HCT116 (cell line): Measurements from ENCODE around the gene NAALAD2. TPM values are rescaled to one million over a fixed set of nuclear protein-coding genes. Genes with fewer than 3 reads are reported as not detected.

Source experiments
- ATAC-seq: fragments of 200-7000 bp; cut with Tn5 transposase; 2 replicates; pipeline ENCODE4 v1.9.1; 2020; ENCODE audit warnings: mild to moderate bottlenecking, moderate library complexity
- BruUV-seq: library from RNA; stranded (reverse); fragments of 400-500 nt; replicated peaks from 2 replicates; lab custom pipeline; 2021; lab: Mats Ljungman, UMichigan
- CTCF ChIA-PET: fragments of 300-600 bp; sonication (Branson Sonifier 250); formaldehyde crosslinking; loops from one replicate; lab custom pipeline; 2021; ENCODE audit warnings: antibody characterized with exemption; lab: Charles Lee
- POLR2A ChIA-PET: fragments of 300-600, 350-600 bp; sonication (Branson Sonifier 250); formaldehyde crosslinking; loops from one replicate; lab custom pipeline; 2021; ENCODE audit warnings: antibody characterized with exemption; lab: Charles Lee
- RAD21 ChIA-PET, 2 experiments: fragments of 300-600 bp; sonication (Branson Sonifier 250); formaldehyde crosslinking; loops; one replicate each; lab custom pipeline; 2023; ENCODE audit warnings: low total read pairs in 2 of 2; ENCODE audit not compliant: uncharacterized antibody in 2 of 2, unreplicated experiment in 2 of 2, low non-redundant PET in 1 of 2; lab: Charles Lee
- DNase-seq: peaks from one replicate; pipeline ENCODE4 v3.0.0-alpha.2; 2010; ENCODE audit warnings: low read depth, low spot score
- H2AFZ ChIP-seq: fragments of 200-600 bp; shearing (Covaris generic), sonication (generic); 2 replicates; pipeline ENCODE4 v1.6.1; 2017; ENCODE audit warnings: low read depth, mixed run types, mixed read lengths, antibody characterized with exemption, low read length; ENCODE audit not compliant: poor library complexity, severe bottlenecking
- H3K27ac ChIP-seq: 2 replicates; pipeline ENCODE4 v1.5.1; 2012; ENCODE audit warnings: low read depth, low read length
- H3K27me3 ChIP-seq: fragments of 200-600 bp; sonication (generic); 2 replicates; pipeline ENCODE4 v1.6.1; 2016; ENCODE audit warnings: mixed run types, low read length, mixed read lengths; ENCODE audit not compliant: insufficient read depth
- H3K36me3 ChIP-seq, 2 experiments: fragments of 200-500 bp in 1 of 2; fragments of 200-600 bp in 1 of 2; sonication (Bioruptor generic) in 1 of 2; sonication (generic) in 1 of 2; 2 replicates each; pipeline versions ENCODE4 v1.5.1 to v1.6.1; 2014 to 2016; ENCODE audit warnings: low read length in 2 of 2, inconsistent platforms in 1 of 2, mixed read lengths in 1 of 2, mixed run types in 1 of 2; ENCODE audit not compliant: insufficient read depth in 2 of 2, control insufficient read depth in 1 of 2
- H3K4me1 ChIP-seq, 2 experiments: fragments of 200-600 bp in 1 of 2; sonication (generic) in 1 of 2; 2 replicates each; pipeline versions ENCODE4 v1.5.1 to v1.6.1; 2012 to 2017; ENCODE audit warnings: low read length in 2 of 2, inconsistent platforms in 1 of 2, mild to moderate bottlenecking in 1 of 2, mixed read lengths in 1 of 2, mixed run types in 1 of 2, moderate library complexity in 1 of 2; ENCODE audit not compliant: insufficient read depth in 2 of 2, control insufficient read depth in 1 of 2
- H3K4me2 ChIP-seq: fragments of 200-600 bp; sonication (generic); 2 replicates; pipeline ENCODE4 v1.6.1; 2017; ENCODE audit warnings: mixed run types, low read length, mixed read lengths
- H3K4me3 ChIP-seq, 2 experiments: fragments of 200-600 bp in 1 of 2; sonication (generic) in 1 of 2; replicated peaks in 1 of 2; 2 replicates each; pipeline ENCODE4 v1.5.1; 2011 to 2016; ENCODE audit warnings: low read length in 2 of 2, control low read depth in 1 of 2, low read depth in 1 of 2, mild to moderate bottlenecking in 1 of 2, mixed read lengths in 1 of 2, mixed run types in 1 of 2
- H3K79me2 ChIP-seq: fragments of 200-600 bp; sonication (generic); 2 replicates; pipeline ENCODE4 v1.6.1; 2017; ENCODE audit warnings: mild to moderate bottlenecking, mixed run types, low read length, moderate library complexity, mixed read lengths; ENCODE audit not compliant: insufficient read depth
- H3K9ac ChIP-seq: fragments of 200-600 bp; sonication (generic); 2 replicates; pipeline ENCODE4 v1.6.1; 2016; ENCODE audit warnings: low read length, mixed read lengths
- H3K9me2 ChIP-seq: fragments of 200-600 bp; sonication (generic), shearing (Covaris generic); 2 replicates; pipeline ENCODE4 v1.6.1; 2017; ENCODE audit warnings: mixed run types, mild to moderate bottlenecking, moderate library complexity; ENCODE audit not compliant: insufficient read depth
- H3K9me3 ChIP-seq, 2 experiments: fragments of 200-500 bp in 1 of 2; fragments of 200-600 bp in 1 of 2; sonication (Bioruptor generic) in 1 of 2; sonication (generic) in 1 of 2; 2 replicates each; pipeline ENCODE4 v1.6.1; 2014 to 2017; ENCODE audit warnings: low read length in 2 of 2, mixed read lengths in 2 of 2, inconsistent platforms in 1 of 2, low read depth in 1 of 2, mild to moderate bottlenecking in 1 of 2, mixed run types in 1 of 2, moderate library complexity in 1 of 2; ENCODE audit not compliant: control insufficient read depth in 1 of 2, insufficient read depth in 1 of 2
- H4K20me1 ChIP-seq: fragments of 200-600 bp; sonication (generic), shearing (Covaris generic); 2 replicates; pipeline ENCODE4 v1.6.1; 2017; ENCODE audit warnings: mixed run types, mild to moderate bottlenecking, moderate library complexity; ENCODE audit not compliant: insufficient read depth
- CBX3 ChIP-seq: IDR thresholded peaks from 2 replicates; pipeline ENCODE4 v1.6.1; 2012; ENCODE audit warnings: low read depth
- CEBPB ChIP-seq: IDR thresholded peaks from 2 replicates; pipeline ENCODE4 v1.6.1; 2012; ENCODE audit warnings: low read depth
- EGR1 ChIP-seq: IDR thresholded peaks from 2 replicates; pipeline ENCODE4 v1.6.1; 2012; ENCODE audit warnings: low read depth
- ELF1 ChIP-seq: IDR thresholded peaks from 2 replicates; pipeline ENCODE4 v1.6.1; 2012; ENCODE audit warnings: low read depth, borderline replicate concordance
- EZH2phosphoT487 ChIP-seq: fragments of 200-600 bp; IDR thresholded peaks from 2 replicates; pipeline ENCODE4 v1.6.1; 2018; ENCODE audit warnings: antibody characterized with exemption, borderline replicate concordance
- FOSL1 ChIP-seq: IDR thresholded peaks from 2 replicates; pipeline ENCODE4 v1.6.1; 2012; ENCODE audit warnings: low read depth
- JUND ChIP-seq: IDR thresholded peaks from 2 replicates; pipeline ENCODE4 v1.6.1; 2012
- POLR2A ChIP-seq: IDR thresholded peaks from 2 replicates; pipeline ENCODE4 v1.7.0; 2011; ENCODE audit warnings: borderline replicate concordance; ENCODE audit not compliant: insufficient read depth, insufficient read length; ENCODE audit errors: extremely low read depth
- POLR2AphosphoS5 ChIP-seq: IDR thresholded peaks from 2 replicates; pipeline ENCODE4 v1.6.1; 2011; ENCODE audit warnings: mild to moderate bottlenecking, low read depth, low read length, moderate library complexity
- RAD21 ChIP-seq: IDR thresholded peaks from 2 replicates; pipeline ENCODE4 v1.6.1; 2012; ENCODE audit warnings: low read depth, mild to moderate bottlenecking
- SRF ChIP-seq: IDR thresholded peaks from 2 replicates; pipeline ENCODE4 v1.6.1; 2012; ENCODE audit warnings: low read depth
- TCF7L2 ChIP-seq: IDR thresholded peaks from 2 replicates; pipeline ENCODE4 v1.7.0; 2011; ENCODE audit warnings: borderline replicate concordance, inconsistent platforms; ENCODE audit not compliant: insufficient read depth, insufficient read length; ENCODE audit errors: extremely low read depth
- ZFX ChIP-seq: fragments of 450-650 bp; IDR thresholded peaks from 2 replicates; pipeline ENCODE4 v1.6.1; 2017
- intact Hi-C: fragments of 100-400 bp; cut with micrococcal nuclease; formaldehyde crosslinking; loops from 2 replicates; pipeline ENCODE4 v1.10.0; 2022
- total RNA-seq: library from RNA; stranded (reverse); gene quantifications from one replicate; pipeline ENCODE4 v1.2.1, GENCODE V29; 2021; ENCODE audit not compliant: unreplicated experiment
- TF ChIP-seq, protein P1 (sequence below): IDR thresholded peaks from 2 replicates; pipeline ENCODE4 v1.6.1; 2012
- TF ChIP-seq, protein P2 (sequence below), 3 experiments: fragments of 200-600 bp in 1 of 3; sonication (generic) in 1 of 3; IDR thresholded peaks in 2 of 3; conservative IDR thresholded peaks in 1 of 3; 2 replicates each; pipeline ENCODE4 v1.5.1; 2012 to 2017; ENCODE audit warnings: low read depth in 2 of 3, low read length in 2 of 3, antibody characterized with exemption in 1 of 3, borderline replicate concordance in 1 of 3, control low read depth in 1 of 3, mild to moderate bottlenecking in 1 of 3, mixed read lengths in 1 of 3, mixed run types in 1 of 3, moderate library complexity in 1 of 3; ENCODE audit not compliant: insufficient read depth in 1 of 3
- TF ChIP-seq, protein P3 (sequence below): IDR thresholded peaks from 2 replicates; pipeline ENCODE4 v1.6.1; 2012

The NAALAD2 gene
- total RNA-seq, 1 experiment from 2014 or later, result not detected

DNA sequence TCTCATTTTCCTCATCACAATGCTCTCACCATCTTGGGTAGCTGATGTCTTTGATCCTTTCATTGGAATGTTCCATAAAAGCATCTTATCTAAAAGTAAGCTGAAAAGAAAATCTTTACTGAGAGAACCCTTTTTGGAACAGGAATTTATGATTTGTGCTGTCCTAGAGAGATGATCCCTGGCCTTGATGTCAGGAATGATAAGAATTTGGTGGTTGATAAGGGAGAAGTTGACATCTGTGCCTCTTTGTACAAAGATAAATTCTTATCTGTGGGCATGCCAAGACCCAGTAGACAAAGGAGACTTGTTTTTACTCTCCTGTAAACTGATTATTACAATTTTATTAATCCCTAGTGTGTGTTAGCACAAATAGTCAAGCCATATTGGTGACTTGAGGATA lies 36.9 kb downstream of the NAALAD2 start:
- Histone ChIP-seq H3K27ac (no peak overlapping the region), H3K4me1 (no peaks in the 10 kb centered on the region), H3K9ac (no peak overlapping the region), H2AFZ (no peak overlapping the region), H3K4me2 (no peak overlapping the region), H3K9me2 (no peaks in the 10 kb centered on the region), H3K79me2 (no peaks in the 10 kb centered on the region), H4K20me1 (no peaks in the 10 kb centered on the region), H3K27me3 (0 out of 2 replicates have a peak, but pooled peaks cover 8% of the 10 kb centered on the region), H3K9me3 (no peaks in the 10 kb centered on the region), H3K4me3 (no peak overlapping the region), H3K36me3 (no peaks in the 10 kb centered on the region)
- DNase-seq, result no peak
- intact Hi-C loops, result no loop called here
- ChIA-PET RAD21 (no interaction called here), POLR2A (no interaction called here), CTCF (no interaction called here)
- TF ChIP-seq JUND (no peak), POLR2A (no peak), CEBPB (no peak), FOSL1 (no peak), CBX3 (no peak), ELF1 (no peak), RAD21 (no peak), POLR2AphosphoS5 (no peak)
- TF ChIP-seq, protein P1, sequence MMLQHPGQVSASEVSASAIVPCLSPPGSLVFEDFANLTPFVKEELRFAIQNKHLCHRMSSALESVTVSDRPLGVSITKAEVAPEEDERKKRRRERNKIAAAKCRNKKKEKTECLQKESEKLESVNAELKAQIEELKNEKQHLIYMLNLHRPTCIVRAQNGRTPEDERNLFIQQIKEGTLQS, result no peak
- TF ChIP-seq, protein P2, sequence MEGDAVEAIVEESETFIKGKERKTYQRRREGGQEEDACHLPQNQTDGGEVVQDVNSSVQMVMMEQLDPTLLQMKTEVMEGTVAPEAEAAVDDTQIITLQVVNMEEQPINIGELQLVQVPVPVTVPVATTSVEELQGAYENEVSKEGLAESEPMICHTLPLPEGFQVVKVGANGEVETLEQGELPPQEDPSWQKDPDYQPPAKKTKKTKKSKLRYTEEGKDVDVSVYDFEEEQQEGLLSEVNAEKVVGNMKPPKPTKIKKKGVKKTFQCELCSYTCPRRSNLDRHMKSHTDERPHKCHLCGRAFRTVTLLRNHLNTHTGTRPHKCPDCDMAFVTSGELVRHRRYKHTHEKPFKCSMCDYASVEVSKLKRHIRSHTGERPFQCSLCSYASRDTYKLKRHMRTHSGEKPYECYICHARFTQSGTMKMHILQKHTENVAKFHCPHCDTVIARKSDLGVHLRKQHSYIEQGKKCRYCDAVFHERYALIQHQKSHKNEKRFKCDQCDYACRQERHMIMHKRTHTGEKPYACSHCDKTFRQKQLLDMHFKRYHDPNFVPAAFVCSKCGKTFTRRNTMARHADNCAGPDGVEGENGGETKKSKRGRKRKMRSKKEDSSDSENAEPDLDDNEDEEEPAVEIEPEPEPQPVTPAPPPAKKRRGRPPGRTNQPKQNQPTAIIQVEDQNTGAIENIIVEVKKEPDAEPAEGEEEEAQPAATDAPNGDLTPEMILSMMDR (IDR thresholded peaks at IDR 0.05 in 2 of 3, conservative IDR thresholded peaks at IDR 0.05 in 1 of 3; ENCODE audit: borderline replicate concordance in 1 of 3, insufficient read depth in 1 of 3, low read depth in 2 of 3, low read length in 2 of 3), result no peak
- BruUV-seq, result no TSS peak
- ATAC-seq, result no peak

DNA sequence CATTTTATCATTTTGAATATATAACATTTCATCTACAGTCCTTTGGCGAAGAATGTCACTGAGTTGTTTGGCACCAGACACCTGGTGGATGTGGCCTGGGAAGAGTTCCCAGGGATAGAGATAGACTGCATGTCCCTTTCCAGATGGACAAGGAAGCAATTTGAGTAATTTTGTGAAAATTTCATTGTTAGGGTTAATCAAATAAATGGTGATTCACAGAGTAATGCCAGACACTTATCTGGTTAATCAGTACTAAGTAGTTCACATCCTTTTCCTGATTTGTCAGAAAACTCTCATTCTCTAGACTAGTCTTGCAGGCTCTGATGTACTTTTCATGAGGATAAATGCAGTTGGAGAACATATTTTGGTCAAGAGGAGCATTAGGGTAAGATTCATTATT lies 41.6 kb downstream of the NAALAD2 start:
- H3K36me3 ChIP-seq, result no peaks in the 10 kb centered on the region
- H3K79me2 ChIP-seq, result no peaks in the 10 kb centered on the region
- H2AFZ ChIP-seq, result no peak overlapping the region
- H3K4me2 ChIP-seq, result no peak overlapping the region
- intact Hi-C loops, result no loop called here
- POLR2A ChIA-PET, result no interaction called here
- no peaks in the 10 kb centered on the region for H3K9me3 ChIP-seq
- no peak overlapping the region for H3K27ac ChIP-seq
- no peaks in the 10 kb centered on the region for H3K9me2 ChIP-seq
- 0 out of 2 replicates have a peak, but pooled peaks cover 7% of the 10 kb centered on the region for H3K27me3 ChIP-seq
- DNase-seq, result no peak
- H4K20me1 ChIP-seq, result no peaks in the 10 kb centered on the region
- no TSS peak for BruUV-seq
- ATAC-seq, result no peak
- H3K9ac ChIP-seq, result no peak overlapping the region
- H3K4me1 ChIP-seq, result no peaks in the 10 kb centered on the region
- H3K4me3 ChIP-seq, result no peak overlapping the region
- RAD21 ChIA-PET, result no interaction called here
- CTCF ChIA-PET, result no interaction called here
- TF ChIP-seq, protein P3, sequence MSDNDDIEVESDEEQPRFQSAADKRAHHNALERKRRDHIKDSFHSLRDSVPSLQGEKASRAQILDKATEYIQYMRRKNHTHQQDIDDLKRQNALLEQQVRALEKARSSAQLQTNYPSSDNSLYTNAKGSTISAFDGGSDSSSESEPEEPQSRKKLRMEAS, result no peak
- TF ChIP-seq FOSL1 (no peak), RAD21 (no peak), CEBPB (no peak), POLR2A (no peak), EZH2phosphoT487 (no peak), CBX3 (no peak), EGR1 (no peak), SRF (no peak), ZFX (no peak), TCF7L2 (no peak), ELF1 (no peak)
- TF ChIP-seq, protein P2 (IDR thresholded peaks at IDR 0.05 in 2 of 3, conservative IDR thresholded peaks at IDR 0.05 in 1 of 3; ENCODE audit: borderline replicate concordance in 1 of 3, insufficient read depth in 1 of 3, low read depth in 2 of 3, low read length in 2 of 3), result no peak
- TF ChIP-seq, protein P1, result no peak
